ENCODE measurements around the gene BCAS2.
A peak's percentile ranks its signal among the peaks of the same experiment; 100 is the strongest.

Gene BCAS2

DNA sequence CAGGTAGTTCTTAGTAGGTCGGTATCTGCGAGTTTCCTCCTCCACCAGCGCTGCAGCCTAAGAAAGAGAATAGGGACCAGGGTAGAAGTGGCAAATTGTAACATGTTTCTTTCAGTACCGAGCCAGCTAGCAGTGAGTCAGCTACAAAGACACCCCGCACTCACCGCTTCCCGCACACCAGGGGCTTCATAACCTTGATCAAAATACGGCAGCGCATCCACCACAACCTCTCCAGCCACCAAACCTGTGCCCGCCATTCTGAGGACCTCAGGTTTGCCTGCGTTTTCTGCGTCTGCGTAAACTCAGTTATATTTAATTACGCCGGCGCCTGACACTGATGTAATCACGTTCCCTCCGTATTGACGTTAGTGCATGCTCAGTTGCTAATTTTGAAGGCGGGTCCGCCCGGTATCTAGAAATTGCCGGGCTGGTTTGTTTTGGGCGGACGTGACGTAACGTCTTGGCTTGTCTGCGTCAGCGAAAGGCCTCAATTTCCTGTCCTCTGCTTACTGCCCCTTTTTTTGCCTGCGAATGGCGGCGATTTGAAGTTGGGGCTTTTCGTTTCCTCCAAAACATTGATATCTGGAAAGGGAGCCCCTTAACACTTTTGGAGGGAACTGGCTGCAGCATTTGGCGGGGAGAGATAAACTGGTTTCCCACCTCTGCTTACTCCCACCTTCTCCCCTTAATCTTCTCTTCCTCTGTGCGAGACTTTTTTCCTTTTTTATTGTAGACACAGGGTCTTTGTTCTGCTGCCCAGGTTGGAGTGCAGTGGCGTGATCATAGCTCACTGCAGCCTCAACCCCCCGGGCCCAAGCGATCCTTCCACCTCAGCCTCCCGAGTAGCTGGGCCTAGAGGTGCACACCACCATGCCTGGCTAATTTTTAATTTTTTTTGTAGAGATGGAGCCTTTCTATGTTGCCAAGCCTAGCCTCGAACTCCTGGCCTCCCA lies at the start of gene BCAS2:
TSS of gene BCAS2 (minus strand) at position 281 of the 953 bp plus-strand sequence. CDS start at position 257, 24 bp downstream.
- DNase-seq (ENCODE audit: low spot score), result peak; percentile 85
- TF ChIP-seq, protein P1, sequence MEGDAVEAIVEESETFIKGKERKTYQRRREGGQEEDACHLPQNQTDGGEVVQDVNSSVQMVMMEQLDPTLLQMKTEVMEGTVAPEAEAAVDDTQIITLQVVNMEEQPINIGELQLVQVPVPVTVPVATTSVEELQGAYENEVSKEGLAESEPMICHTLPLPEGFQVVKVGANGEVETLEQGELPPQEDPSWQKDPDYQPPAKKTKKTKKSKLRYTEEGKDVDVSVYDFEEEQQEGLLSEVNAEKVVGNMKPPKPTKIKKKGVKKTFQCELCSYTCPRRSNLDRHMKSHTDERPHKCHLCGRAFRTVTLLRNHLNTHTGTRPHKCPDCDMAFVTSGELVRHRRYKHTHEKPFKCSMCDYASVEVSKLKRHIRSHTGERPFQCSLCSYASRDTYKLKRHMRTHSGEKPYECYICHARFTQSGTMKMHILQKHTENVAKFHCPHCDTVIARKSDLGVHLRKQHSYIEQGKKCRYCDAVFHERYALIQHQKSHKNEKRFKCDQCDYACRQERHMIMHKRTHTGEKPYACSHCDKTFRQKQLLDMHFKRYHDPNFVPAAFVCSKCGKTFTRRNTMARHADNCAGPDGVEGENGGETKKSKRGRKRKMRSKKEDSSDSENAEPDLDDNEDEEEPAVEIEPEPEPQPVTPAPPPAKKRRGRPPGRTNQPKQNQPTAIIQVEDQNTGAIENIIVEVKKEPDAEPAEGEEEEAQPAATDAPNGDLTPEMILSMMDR (IDR thresholded peaks at IDR 0.05; ENCODE audit: extremely low read depth, insufficient read depth, missing control alignments), result no peak
- in situ Hi-C loops (cut with MboI; ENCODE audit: low pct_unique_long_range_greater_than_20kb, low sequenced_read_pairs, unreplicated experiment), result no loop called here

DNA sequence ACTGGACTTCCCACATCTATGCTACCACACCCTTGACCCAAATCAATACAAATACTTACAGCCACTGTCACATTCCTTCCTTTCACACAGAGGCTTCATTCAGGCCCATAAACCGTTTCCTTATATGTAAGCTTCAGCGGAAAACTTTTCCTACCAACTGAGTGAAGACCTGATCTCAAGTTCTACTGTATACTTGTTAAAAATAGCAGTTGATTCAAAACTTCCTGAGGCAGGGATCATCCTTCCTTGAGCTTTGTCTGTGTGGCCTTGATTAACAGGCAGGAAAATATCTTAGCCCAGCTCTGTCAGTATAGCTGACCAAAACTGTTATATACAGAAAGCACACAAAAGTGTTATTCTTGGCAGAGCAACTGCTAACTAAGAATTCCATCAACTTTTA lies 45.7 kb upstream of the BCAS2 start:
- in situ Hi-C loops (cut with MboI; ENCODE audit: low pct_unique_long_range_greater_than_20kb, low sequenced_read_pairs, unreplicated experiment), result no loop called here
- TF ChIP-seq, protein P1 (IDR thresholded peaks at IDR 0.05; ENCODE audit: extremely low read depth, insufficient read depth, missing control alignments), result no peak
- DNase-seq (ENCODE audit: low spot score), result no peak

DNA sequence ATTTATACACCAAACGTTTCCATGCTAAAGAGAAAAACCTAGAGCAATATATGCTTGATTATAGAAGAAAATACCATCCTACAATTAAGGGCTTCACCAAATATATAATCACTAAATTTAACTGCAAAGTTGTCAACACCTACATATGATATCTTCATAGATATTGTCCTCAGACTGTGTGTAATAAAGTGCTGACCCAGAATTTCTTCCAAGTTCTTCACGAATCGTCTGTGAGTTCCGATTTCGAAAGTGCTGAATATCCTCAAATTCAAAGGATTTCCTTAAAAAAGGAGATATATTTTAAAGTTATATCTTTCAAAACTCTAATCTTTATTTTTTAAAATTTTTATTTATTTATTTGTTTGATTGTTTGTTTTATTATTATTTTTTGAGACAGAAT lies 41.9 kb upstream of the BCAS2 start:
- TF ChIP-seq, protein P1 (IDR thresholded peaks at IDR 0.05; ENCODE audit: extremely low read depth, insufficient read depth, missing control alignments), result no peak
- no peak for DNase-seq (ENCODE audit: low spot score)
- in situ Hi-C loops (cut with MboI; ENCODE audit: low pct_unique_long_range_greater_than_20kb, low sequenced_read_pairs, unreplicated experiment), result no loop called here

DNA sequence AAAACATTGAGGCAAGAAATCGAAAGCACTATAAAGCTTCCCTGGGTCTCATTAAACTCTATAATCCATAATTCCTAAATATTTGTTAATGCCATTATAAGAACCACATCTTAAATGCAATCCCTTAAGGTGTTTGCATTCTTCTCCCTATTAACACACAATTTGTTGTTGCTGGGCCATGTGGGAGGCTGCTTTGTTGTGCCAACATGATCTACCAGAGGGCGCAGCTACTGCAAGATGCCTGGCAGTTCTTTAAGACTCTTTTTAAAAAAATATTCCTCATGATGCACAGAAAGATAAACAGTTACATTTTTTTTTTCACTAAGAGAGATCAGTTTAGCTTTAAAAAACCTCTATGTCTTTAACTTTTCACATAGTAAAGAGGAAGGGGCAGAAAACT lies 39.0 kb upstream of the BCAS2 start:
- in situ Hi-C loops (cut with MboI; ENCODE audit: low pct_unique_long_range_greater_than_20kb, low sequenced_read_pairs, unreplicated experiment), result no loop called here
- TF ChIP-seq, protein P1 (IDR thresholded peaks at IDR 0.05; ENCODE audit: extremely low read depth, insufficient read depth, missing control alignments), result no peak
- DNase-seq (ENCODE audit: low spot score), result no peak

DNA sequence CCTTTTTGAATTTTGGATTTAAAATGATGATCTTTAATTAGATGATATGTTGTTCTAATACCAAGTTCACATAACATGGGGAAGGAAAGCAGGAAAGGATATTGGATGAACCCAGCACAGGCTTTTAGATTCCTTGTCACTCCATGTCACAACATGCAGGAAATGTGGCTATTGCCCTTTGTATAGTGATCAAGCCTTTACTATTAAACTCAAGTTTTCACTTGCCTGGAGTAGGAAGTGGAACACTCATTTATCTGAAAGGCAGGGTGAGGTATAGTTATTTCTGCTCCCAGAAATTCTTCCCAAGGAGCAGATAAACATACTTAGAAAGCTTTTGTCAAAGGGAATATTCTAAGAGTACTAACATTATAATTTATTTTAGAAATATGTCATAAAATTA lies 37.2 kb upstream of the BCAS2 start:
- TF ChIP-seq, protein P1 (IDR thresholded peaks at IDR 0.05; ENCODE audit: extremely low read depth, insufficient read depth, missing control alignments), result no peak
- no peak for DNase-seq (ENCODE audit: low spot score)
- in situ Hi-C loops (cut with MboI; ENCODE audit: low pct_unique_long_range_greater_than_20kb, low sequenced_read_pairs, unreplicated experiment), result no loop called here

DNA sequence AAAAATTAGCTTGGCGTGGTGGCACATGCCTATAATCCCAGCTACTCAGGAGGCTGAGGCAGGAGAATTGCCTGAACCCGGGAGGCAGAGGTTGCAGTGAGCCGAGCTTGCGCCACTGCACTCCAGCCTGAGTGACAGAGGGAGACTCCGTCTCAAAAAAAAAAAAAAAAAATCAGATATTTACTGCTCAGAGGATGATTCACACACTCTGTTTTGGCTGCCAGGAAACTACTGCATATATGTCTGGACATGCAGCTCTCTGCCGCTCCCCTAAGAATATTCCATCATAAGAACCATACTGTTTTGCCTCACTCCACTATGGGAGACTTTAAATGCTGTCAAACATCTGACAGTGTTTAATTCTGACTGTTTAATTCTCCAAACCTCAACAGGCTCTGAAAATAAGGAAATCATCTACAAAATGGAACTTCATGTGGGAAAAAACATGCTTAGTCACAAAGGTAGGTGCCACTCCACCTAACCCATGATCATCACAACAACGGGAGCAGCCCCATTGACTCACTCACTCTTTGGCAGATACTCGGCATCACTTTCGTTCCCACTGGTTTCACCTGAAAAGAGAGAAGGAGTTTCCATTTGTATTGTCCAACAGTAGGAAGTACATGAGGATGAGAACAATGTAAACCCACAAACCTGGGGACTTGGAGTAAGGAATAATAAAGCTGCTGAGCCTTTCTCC lies 29.3 kb upstream of the BCAS2 start:
- TF ChIP-seq, protein P1 (IDR thresholded peaks at IDR 0.05; ENCODE audit: extremely low read depth, insufficient read depth, missing control alignments), result no peak
- in situ Hi-C loops (cut with MboI; ENCODE audit: low pct_unique_long_range_greater_than_20kb, low sequenced_read_pairs, unreplicated experiment), result no loop called here
- no peak for DNase-seq (ENCODE audit: low spot score)

Measured in GM13977 (cell line).